COR-L47 (cell line): Measurements from ENCODE around the gene CD86.
A peak's percentile ranks its signal among the peaks of the same experiment; 100 is the strongest.

Experiments
- DNase-seq: peaks from one replicate; lab custom pipeline; 2025; lab: John Stamatoyannopoulos, UW

Gene CD86

DNA sequence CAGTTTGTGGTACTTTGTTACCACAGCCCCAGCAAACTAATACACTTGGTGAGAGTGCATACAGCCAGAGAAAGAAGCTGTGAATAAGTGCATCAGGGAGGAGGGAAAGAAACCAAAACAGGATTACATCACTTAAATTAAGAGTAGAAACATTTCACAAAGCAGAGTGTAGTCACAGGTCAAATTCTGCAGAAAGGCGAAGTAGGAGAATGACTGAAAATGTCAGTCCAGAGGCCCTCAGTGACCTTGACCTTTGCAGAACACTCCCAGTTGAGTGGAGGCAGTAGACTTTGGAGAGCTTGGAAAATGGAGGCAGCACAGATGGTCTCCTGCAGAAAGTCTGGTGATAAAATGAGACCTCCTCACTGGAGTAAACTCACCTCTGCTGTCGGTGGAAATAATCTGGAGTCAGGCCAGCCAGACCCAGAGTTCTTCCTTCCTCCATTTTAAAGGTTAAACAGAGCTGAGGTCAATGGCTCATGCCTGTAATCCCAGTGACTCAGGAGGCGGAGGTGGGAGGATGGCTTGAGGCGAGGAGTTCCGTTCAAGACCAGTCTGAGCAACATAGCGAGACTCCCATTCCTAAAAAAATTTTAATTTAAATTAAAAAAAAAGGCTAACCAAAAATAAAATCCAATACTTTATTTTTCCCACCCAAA lies 5.0 kb downstream of the CD86 start:
- no peak for DNase-seq

DNA sequence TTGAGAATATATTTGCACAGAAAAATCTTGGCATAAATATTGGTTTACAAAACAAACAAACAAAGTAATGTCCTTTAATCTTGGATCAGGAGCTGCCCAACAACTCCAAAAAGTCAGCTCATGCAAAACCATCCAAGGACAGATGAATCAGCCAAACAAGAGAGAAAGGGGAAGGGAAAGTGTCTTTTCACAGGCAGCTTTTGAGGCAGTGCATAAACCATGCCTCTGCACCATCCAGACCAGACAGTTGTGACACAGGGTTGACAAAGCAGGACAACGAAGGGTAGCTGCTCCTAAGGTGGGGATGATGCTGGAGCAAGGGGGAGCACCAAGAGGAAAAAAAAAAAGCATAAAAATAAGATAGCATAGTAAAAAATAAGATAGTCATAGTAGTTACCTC lies 8.7 kb downstream of the CD86 start:
- no peak for DNase-seq

DNA sequence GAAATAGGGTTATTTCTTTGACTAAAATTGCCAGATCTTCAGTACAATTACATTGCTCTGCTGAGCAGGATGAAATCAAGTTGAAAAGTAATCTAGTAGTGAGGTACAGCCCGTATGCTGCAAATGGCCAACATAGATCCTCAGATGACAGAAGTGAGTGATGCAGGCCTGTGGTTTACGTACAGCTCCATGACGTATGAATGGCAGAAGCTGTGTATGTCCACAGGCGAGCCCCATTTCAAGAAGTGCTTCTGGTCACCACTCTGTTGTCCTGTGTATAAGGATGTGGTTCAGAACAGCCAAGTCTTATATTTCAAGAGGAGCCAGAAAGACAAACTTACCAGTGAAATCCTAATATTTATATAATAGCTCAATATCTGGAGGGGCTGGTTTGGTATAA lies 9.2 kb downstream of the CD86 start:
- no peak for DNase-seq

DNA sequence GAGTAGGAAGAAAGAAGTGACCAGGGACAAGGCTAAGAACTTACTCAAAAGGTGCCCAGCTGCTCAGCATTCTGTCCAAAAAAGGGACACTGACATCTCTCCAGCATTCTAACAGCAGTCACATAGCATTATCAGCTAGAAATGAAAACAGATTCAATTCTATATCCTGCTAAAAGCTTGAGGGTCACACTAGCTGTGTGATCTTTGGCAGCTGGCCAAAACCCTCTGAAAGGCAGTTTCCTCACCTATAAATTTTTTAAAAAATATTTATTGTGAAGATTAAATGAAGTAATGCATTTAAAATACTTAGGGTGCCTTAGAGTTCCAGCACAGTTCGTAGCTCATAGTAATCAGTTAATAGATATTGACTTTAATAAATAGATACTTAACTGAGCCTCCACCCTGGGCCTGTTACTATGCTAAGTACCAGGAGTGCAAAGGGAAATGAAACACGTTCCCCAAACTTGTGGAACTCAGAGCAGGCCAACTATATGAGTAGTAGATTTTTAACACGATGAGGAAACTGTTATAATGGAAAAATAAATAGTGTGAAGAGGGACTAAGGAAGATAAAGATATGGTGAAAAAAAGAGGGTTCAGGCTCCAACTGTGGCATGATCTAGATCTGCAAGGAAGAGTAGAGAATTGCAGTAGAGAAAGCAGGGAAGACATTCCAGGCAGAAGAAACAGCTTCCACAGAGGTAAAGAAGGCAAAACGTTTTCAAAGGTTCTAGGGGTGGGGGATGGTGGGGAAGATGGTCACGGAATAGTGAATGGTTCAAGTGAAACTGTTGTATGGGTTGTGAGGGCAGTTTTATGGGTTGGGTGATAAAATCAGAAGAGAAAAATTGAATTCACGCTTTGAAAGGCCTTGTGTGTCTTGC lies 11.4 kb downstream of the CD86 start:
- peak; percentile 1 for DNase-seq

DNA sequence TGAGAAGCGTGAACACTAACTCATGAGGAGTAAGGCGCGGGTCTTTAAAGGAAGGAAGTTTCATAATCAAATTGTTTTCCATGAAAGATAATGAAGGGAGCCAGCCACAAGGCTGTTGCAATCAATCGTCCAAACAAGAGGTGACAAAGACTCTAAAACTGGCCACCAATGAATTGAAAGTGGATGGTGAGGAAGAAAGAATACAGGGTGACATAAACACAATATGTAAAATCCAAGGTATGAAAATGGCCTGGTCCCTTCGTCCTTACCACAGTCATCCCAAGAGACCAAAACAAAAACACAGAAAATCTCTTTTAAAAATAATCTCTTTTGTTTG lies 12.0 kb downstream of the CD86 start:
- no peak for DNase-seq

DNA sequence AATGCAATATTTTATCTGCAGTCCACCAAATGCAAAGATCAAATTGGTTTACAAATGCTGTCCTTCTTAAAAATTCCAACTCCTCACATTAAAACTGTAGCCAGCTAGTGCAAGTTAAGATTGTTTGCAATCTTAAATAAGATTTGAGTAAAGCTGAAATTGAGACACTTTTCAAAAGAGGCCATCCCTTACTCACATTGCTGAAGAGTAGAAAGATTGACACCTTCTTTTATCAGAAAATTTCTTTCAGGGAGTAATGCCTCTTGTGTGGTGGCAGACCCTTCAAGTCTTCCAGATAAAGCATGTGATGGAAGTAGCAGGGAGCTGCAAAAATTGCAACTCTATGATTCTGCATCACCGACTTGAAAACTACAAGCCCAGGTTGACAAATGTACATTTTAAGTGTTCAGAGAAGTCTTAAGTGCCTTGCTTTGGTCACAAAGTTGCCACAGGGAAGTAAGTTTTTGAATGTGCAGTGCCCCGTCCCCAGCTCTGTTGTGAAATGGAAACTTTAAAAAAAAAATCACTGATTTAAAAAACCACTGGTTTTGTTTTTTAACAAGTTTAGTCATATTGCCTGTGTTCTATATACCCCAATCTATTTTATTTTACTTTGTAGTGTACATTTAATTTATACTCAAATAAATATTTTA lies 12.6 kb downstream of the CD86 start:
- DNase-seq = no peak

DNA sequence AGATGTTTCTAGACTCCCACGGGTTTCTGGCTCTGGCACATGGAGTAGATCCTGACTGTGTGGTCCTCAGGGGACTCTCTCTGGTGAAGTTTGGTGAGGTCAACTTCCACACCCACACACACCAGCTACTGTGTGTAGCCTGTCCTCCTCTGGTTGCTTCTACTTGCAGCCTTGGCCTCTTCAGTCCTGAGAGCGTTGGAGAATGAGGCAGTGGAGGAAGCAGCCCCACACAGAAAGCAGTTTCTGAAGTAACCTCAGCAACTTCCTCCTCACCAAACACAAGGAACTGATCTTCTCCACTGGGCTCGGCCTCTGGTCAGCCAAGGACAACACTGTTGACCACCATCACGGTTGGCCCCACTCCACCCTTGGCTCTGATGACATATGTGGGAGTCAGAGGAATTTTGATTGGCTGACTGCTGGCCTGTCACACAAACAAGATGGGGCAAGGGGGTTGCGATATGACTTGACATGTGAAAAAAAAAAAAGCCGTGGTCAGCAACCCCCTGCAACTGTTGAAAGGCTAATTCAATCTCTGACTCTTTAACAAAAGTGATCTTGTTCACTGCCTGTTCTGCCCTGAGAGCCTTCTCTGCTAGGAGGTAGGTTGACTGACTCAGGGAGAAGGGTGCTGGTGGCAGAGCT lies 19.6 kb downstream of the CD86 start:
- DNase-seq = no peak

DNA sequence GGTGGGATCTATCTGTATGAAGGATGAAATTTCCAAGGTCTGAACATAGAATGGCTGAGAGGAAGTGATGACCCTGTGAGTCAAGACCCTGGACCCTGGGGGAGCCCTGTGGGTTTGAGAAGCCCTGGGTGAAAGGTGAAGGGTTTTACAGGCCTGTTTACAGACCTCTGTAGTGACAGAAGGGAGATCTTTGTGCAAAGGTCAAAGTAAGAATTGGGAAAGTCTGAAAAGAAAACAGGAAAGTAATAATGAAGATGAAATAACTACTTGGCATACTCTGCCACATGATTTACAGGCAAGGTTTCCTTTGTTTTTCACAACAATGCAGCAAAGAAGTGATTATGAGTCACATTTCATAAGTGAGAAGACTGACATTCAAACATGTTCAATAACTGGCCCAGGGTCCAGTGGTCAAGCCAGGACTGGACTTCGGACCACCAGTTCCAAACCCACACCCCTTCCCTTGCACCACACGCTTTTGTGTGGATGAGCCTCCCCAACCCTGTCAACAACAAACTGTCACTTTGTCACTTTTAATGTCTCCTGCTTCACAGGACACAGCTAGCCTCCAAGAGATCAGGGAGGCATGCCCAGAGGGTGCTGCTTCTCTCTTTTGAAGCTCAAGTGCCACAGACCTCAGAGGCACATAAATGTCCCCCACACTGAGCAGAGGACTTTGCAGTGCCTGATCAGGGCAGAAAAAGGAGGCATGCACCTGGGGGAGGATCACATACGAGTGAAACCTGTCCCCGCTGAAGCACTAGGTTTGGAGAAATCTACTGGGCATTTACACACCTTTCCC lies 21.5 kb downstream of the CD86 start:
- DNase-seq = no peak

DNA sequence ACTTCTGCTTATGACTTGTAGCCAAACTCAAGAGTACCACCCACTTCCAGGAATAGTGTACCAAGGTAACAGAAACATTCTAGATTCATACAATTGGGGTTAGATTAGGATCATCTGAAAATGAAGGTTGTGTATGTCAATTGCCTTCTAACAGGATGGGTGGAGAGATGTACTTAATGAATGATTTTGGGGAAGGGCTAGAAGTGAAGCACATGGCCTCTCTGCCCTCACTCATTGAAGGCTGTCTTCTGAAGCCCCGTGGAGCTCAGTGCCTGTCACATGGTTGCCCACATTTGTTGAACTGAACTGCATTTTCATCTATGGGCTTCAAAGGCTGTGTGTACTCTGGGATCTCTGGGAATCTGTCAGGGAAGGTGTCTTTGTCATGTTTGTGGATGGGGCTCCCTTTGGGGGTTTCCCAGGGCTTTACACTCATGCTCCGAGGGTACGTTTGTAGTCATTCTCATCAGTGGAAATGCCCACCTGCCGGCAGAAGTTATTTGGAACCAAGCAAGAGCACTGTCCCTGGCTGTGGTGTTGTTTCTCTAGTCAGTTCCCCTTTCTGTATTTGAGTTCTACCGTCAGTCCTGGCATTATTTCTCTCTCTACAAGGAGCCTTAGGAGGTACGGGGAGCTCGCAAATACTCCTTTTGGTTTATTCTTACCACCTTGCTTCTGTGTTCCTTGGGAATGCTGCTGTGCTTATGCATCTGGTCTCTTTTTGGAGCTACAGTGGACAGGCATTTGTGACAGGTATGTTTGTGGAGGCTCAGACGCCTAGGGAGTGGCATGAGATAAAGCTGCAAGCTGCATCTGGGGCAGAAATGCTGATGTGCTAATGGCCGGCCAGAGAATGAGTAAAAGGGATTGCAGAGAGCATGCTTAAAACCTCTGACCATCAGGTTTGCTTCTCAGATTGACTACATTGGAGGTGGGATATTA lies 22.4 kb downstream of the CD86 start:
- no peak for DNase-seq

DNA sequence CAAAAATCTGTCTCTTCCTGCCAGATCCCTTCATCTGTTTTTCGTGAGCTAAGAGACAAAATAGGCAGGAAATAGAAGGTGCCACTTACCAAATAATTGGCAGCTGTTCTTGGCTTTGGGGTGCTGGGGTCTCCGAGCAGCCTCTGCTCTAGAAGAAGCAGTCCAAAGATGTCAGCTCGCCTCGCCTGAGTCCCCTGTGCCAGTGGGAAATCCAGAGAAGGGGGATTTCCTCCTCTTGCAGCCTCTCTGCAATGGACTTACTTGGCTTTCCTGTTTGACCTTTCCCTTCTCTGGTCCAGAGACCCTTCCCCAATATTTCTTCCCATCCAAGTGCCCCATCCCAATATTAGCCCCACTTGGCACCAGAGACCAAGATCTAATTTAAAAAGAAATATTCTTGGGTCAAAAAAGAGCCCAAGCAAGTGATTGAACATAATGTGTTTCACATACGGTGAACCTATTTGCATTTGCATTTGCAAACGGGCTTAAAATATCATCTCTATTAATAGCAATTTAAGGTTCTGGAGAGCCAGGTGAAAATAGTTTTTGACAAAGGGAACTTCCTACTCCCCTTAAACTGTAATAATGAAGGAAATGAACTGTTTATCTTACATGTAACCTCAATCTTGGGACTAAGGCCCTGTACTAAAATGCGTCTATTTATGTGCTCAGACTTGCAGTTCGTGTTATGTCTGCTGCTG lies 23.2 kb downstream of the CD86 start:
- no peak for DNase-seq

DNA sequence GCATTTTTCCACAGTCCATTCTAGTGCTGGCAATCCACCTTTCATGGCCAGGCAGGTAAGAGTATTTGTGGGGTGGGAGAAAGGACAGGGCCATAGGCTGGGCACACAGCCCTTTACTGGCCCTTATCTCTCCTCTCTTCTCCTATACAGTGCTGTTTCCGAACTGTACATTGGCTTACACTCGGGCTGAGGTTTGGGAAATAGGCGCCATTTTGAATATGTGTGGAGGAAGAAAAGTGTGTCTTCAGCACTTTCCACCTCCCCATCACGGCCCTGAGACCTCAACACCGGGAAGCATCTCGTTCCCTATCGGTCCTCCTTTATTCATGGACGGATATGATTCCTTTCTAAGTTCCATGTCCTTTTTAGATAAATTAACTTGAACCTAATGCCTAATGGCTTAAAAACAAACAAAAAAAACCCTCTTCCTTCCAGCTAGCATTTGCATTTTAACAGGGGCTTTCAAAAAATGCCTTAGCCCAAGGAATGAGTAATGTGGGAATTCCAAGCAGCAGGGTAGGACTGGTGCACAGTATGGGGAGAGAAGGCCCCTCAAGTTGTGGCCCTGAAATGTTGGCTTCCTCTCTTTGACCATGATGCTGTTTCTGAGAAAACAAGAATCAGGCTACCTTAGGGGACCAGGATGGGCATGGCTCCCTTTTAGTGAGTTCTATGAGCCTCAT lies 24.5 kb downstream of the CD86 start:
- DNase-seq = no peak

DNA sequence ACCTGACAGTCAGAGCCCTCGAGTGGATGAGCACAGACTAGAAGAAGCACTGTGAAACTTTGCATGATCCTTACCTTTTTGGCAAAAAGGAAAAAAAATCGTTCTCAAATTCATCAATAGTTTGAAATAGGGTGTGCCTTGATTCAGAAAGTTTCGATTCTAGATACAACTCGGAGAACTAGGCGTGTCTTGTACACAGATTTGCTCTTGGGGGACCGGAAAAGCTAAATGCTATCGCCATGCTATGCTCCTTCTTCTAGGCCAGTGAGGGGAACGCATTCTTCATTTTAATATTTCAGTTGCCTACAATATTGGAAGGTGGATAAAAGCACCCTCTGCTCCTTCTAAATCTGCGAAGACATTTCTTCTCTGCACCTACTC lies 25.0 kb downstream of the CD86 start:
- no peak for DNase-seq

DNA sequence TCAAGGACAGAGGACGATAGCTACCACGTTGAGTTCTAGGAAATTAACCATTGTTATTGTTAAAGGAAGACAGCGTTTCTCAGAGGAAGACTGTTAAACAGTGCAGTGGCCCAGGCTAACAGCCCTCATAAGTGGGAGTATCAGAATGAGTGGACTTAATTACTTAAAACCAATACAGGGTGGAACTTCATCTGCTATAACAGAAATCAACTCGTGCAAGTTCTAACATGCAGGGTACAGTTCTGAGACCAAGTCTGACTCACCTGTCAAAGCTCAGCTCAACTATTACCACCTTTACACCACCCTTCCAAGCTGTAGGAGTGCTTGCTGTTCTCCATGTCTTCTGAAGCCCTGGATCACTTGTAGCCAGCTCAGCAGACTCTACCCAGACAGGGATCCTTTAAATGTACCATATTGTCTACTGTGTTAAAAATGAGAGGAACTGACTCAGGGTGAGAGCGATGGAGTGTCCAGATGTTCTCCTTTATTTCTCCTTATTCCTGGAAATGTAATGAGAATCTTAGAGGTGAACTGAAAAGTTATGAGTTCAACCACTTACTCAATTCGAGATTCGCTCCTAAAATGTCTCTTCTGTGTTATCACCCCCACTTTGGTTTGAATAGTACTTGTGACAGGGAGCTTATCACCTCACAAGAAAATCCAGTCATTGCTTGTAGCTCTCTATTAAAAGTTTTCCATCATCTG lies 26.5 kb downstream of the CD86 start:
- no peak for DNase-seq

DNA sequence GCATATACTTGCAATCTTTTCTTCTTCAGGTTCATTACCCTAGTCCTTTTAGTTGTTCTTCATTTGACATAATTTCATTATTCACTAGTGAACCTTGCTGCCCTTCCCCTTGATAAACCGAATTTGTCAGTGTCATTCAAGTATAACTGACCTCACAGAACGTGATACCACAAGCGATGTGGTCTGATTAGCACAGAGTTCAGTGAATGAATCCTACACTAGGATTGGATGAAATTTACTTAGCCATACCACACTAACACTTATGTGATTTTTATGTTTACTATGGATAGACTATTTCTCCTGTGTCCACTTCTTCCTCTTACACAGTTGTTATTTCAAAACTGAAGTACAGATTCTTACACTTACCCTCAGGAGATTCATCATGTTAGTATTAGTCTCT lies 27.2 kb downstream of the CD86 start:
- DNase-seq = no peak

DNA sequence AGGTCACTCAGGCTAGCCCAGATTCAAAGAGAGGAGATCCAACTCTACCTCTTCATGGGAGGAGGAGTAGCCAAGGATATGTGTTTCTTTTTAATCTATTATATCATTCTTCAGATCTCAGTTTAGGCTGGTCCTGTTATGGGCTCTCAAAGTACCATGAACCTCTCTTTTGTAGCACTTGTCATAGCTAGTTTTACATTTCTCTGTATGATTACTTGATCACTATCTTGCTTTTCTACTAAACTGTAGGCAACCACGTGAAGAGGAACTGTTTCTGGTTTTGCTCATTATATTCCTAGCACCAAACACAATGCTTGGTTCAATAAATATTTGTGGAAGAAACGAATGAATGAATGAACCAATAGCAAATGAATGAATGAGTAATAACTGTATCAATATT lies 29.6 kb downstream of the CD86 start:
- DNase-seq = no peak

DNA sequence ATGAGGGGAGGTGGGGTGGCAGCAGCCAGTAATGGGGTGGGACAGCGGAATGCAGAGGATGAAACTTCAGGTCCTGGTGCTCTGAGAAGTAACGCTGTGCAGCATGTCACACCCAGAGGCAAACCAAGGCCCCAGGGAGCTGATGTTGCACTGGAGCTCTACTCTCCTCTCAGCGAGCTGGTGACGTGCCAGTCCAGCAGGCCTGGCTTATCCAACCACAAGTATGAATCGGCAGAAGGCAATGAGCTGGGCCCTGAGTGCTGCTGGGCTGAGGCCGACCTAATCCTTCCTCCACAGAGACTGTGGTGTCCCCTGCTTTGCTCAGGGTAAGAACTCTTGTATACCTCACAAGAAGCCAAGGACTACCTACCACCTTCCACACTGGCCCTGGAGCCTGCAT lies 30.5 kb downstream of the CD86 start:
- DNase-seq = no peak

DNA sequence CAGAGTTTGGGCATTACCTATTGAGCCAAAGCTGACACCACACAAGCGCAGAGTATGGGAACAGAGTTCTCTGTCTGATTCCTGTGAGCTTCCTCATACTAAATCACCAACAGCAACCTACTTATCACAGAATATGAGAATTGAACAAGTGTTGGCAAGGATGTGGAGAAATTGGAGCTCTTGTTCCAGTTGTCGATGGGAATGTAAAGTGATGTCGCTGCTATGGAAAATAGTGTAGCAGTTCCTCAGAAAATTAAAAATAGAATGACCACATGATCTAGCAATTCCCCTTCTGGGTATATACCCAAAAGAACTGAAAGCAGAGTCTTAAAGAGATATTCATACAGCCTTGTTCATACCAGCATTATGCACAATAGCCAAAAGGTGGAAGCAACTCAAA lies 33.4 kb downstream of the CD86 start:
- no peak for DNase-seq

DNA sequence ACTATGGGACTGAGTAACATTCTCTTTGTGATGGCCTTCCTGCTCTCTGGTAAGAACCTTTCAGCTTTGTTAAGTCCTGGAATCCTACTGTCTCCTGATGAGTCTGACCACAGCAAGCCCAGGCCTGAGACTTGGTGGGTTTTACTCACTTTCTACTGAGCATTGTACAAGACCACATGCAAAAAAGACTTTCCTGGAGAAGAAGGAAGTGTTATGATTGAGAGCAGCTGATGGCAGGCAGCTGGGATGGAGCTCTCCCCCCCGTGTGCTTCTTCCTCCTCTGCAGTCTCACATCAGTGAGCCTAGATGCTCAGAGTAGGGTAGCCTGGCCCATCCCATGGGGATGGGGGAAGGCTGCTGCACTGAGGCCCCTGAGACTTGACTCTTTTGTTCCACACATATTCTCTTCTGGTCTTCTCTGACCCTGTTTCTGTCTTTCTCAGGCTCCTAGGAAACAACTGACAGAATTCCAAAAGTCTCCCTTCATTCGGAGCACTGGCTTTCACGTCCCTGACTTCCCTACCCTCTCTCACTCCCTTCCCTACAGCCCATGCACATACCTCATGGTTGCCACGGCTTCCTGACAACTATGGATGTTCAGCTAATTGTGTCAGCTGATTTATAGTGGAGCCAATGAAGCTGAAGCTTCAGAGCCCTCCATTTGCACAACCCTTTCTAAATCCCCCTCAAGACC lies 36.6 kb downstream of the CD86 start:
- DNase-seq = no peak
